ENCODE measurements around the gene MUS81.

DNA sequence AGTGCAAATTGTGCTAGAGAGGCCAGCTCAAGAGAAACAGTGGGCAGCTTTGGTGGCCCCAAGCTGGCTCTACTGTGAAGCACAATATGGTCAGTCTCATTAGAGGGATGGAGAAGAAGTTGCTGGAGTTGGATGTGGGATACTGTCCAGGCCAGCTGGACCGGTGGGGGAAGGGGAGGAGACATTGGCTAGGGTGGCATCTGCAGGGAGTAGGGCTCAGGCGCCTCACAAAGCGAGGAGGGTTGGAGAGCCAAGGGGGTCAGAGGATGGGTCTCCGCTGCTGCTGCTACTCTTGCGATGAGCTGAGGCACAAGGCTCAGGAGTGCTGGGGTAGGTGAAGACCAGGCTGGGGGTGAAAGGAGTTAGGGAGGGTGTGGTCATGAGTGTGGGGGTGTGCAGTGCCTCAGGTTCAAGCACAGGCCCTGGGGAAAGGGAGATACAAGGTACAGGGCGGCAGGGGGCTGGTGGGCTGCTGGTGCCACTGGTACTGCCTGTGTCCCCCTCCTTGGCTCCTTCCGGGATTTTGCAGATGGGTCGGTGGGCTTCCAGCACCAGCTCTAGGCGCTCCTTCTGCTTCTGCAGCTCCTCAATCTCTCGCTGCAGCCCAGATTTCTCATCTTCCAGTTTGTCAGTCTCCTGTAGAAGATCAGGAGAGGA lies 32.6 kb downstream of the MUS81 start:
- TF ChIP-seq, protein P1, sequence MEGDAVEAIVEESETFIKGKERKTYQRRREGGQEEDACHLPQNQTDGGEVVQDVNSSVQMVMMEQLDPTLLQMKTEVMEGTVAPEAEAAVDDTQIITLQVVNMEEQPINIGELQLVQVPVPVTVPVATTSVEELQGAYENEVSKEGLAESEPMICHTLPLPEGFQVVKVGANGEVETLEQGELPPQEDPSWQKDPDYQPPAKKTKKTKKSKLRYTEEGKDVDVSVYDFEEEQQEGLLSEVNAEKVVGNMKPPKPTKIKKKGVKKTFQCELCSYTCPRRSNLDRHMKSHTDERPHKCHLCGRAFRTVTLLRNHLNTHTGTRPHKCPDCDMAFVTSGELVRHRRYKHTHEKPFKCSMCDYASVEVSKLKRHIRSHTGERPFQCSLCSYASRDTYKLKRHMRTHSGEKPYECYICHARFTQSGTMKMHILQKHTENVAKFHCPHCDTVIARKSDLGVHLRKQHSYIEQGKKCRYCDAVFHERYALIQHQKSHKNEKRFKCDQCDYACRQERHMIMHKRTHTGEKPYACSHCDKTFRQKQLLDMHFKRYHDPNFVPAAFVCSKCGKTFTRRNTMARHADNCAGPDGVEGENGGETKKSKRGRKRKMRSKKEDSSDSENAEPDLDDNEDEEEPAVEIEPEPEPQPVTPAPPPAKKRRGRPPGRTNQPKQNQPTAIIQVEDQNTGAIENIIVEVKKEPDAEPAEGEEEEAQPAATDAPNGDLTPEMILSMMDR (IDR thresholded peaks at IDR 0.05; ENCODE audit: borderline replicate concordance, extremely low read depth, low read length, poor library complexity, severe bottlenecking) = no peak
- TF ChIP-seq EZH2 (IDR thresholded peaks at IDR 0.05; ENCODE audit: borderline replicate concordance, low read depth, low read length, severe bottlenecking) = no peak
